K562 (cell line): ENCODE results near the gene ADD1. TPM values are rescaled to one million over a fixed set of nuclear protein-coding genes. Genes with fewer than 3 reads are reported as not detected.

Source experiments
- ATAC-seq: fragments of 200-7000 bp; cut with Tn5 transposase; 3 replicates; pipeline ENCODE4 v1.9.1; 2020; ENCODE audit warnings: moderate library complexity
- BruUV-seq: library from RNA; stranded (reverse); fragments of 400-500 nt; replicated peaks from 2 replicates; lab custom pipeline; 2021; lab: Mats Ljungman, UMichigan
- CTCF ChIA-PET: fragments of 300-600 bp; formaldehyde crosslinking; extraction: SDS; loops from one replicate; lab custom pipeline; 2021; ENCODE audit warnings: low intra/inter-chr PET ratio; lab: Yijun Ruan, JAX
- POLR2A ChIA-PET: fragments of 300-600, 350-650 bp; sonication (Branson Sonifier 250); formaldehyde crosslinking; extraction: SDS; loops from one replicate; lab custom pipeline; 2021; ENCODE audit warnings: antibody characterized with exemption, inconsistent platforms; lab: Yijun Ruan, JAX
- DNase-seq, 4 experiments: peaks; one replicate each; pipeline versions ENCODE4 v3.0.0 to v3.0.0-alpha.2; 2011 to 2018; ENCODE audit warnings: low spot score in 3 of 4, mixed read lengths in 3 of 4; ENCODE audit errors: extremely low read depth in 1 of 4
- FAIRE-seq: peaks from 2 replicates; lab custom pipeline; 2011; peaks lifted over from hg19 to GRCh38; lab: Jason Lieb, UNC
- H2AFZ ChIP-seq: 2 replicates; pipeline ENCODE4 v1.6.0; 2011; ENCODE audit warnings: low read depth, low read length, control low read depth, inconsistent platforms
- H3K27ac ChIP-seq: fragments of 200-600 bp; 3 replicates; pipeline ENCODE4 v1.8.0; 2011; ENCODE audit warnings: low read depth, mild to moderate bottlenecking, control low read depth, inconsistent platforms, low read length, moderate library complexity, mixed read lengths; ENCODE audit errors: extremely low read depth
- H3K27me3 ChIP-seq, 2 experiments: fragments of 300-600 bp in 1 of 2; 2 replicates in 1 of 2; 3 replicates in 1 of 2; pipeline versions ENCODE4 v1.6.0 to v1.8.0; 2011; ENCODE audit warnings: inconsistent platforms in 2 of 2, low read length in 2 of 2, mild to moderate bottlenecking in 1 of 2, mixed read lengths in 1 of 2, moderate library complexity in 1 of 2; ENCODE audit not compliant: control insufficient read depth in 2 of 2, insufficient read depth in 2 of 2
- H3K36me3 ChIP-seq: fragments of 300-600 bp; 3 replicates; pipeline ENCODE4 v1.8.0; 2011; ENCODE audit warnings: mild to moderate bottlenecking, low read length, inconsistent platforms; ENCODE audit not compliant: control insufficient read depth, insufficient read depth
- H3K4me1 ChIP-seq, 2 experiments: fragments of 200-600 bp in 1 of 2; replicated peaks in 1 of 2; 2 replicates in 1 of 2; 3 replicates in 1 of 2; pipeline versions ENCODE4 v1.5.1 to v1.8.0; 2011; ENCODE audit warnings: inconsistent platforms in 2 of 2, low read length in 2 of 2, mild to moderate bottlenecking in 1 of 2, mixed read lengths in 1 of 2, moderate library complexity in 1 of 2; ENCODE audit not compliant: control insufficient read depth in 2 of 2, insufficient read depth in 2 of 2
- H3K4me2 ChIP-seq: 2 replicates; pipeline ENCODE4 v1.6.1; 2011; ENCODE audit warnings: low read length, control low read depth, inconsistent platforms, mixed read lengths; ENCODE audit not compliant: insufficient read depth
- H3K4me3 ChIP-seq: fragments of 200-600 bp; sonication (generic), shearing (Covaris generic); 2 replicates; pipeline ENCODE4 v1.5.1; 2016; ENCODE audit warnings: control low read depth, inconsistent platforms
- H3K79me2 ChIP-seq: fragments of 200-600 bp; 3 replicates; pipeline ENCODE4 v1.8.0; 2011; ENCODE audit warnings: low read length, inconsistent platforms; ENCODE audit not compliant: control insufficient read depth, insufficient read depth
- H3K9ac ChIP-seq, 2 experiments: 2 replicates each; pipeline versions ENCODE4 v1.6.0 to v1.6.1; 2011; ENCODE audit warnings: low read depth in 2 of 2, low read length in 2 of 2, control low read depth in 1 of 2, inconsistent platforms in 1 of 2, mild to moderate bottlenecking in 1 of 2, mixed read lengths in 1 of 2; ENCODE audit not compliant: insufficient read depth in 1 of 2
- H3K9me1 ChIP-seq: one replicate; pipeline ENCODE4 v1.6.0; 2011; ENCODE audit warnings: inconsistent platforms, mild to moderate bottlenecking, low read length, moderate library complexity; ENCODE audit not compliant: control insufficient read depth, insufficient read depth
- H3K9me3 ChIP-seq: replicated peaks from 2 replicates; pipeline ENCODE4 v1.5.1; 2011; ENCODE audit warnings: low read depth, low read length, inconsistent platforms; ENCODE audit not compliant: control insufficient read depth, insufficient read depth
- H4K20me1 ChIP-seq: replicated peaks from 2 replicates; pipeline ENCODE4 v1.6.1; 2011; ENCODE audit warnings: low read length, inconsistent platforms, mixed read lengths; ENCODE audit not compliant: control insufficient read depth, insufficient read depth
- CHCHD3 ChIP-seq: fragments of 250-450 bp; sonication (Bioruptor Pico); IDR thresholded peaks from 2 replicates; pipeline ENCODE4 v2.1.2; 2022; ENCODE audit warnings: mild to moderate bottlenecking
- EWSR1 ChIP-seq: fragments of 450-650 bp; IDR thresholded peaks from 2 replicates; pipeline ENCODE4 v1.6.1; 2018; ENCODE audit warnings: borderline replicate concordance, mild to moderate bottlenecking, low read depth, moderate library complexity; ENCODE audit not compliant: partially characterized antibody
- FOXA1 ChIP-seq: fragments of 450-650 bp; IDR thresholded peaks from 2 replicates; pipeline ENCODE4 v1.6.1; 2016; ENCODE audit warnings: mild to moderate bottlenecking, borderline replicate concordance
- IFI16 ChIP-seq: fragments of 250-450 bp; sonication (Bioruptor Pico); IDR thresholded peaks from 2 replicates; pipeline ENCODE4 v2.1.2; 2022; ENCODE audit warnings: mild to moderate bottlenecking, inconsistent platforms
- POLR2AphosphoS5 ChIP-seq: IDR thresholded peaks from 2 replicates; pipeline ENCODE4 v1.6.1; 2011; ENCODE audit warnings: mild to moderate bottlenecking, low read depth, low read length, moderate library complexity; ENCODE audit not compliant: control insufficient read depth, insufficient read depth
- POLR2G ChIP-seq: fragments of 200-400 bp; formaldehyde crosslinking; IDR thresholded peaks from 2 replicates; pipeline ENCODE4 v1.6.1; 2017; ENCODE audit warnings: low read depth, mild to moderate bottlenecking, antibody characterized with exemption, low read length, moderate library complexity
- SMAD3 ChIP-seq: fragments of 450-650 bp; formaldehyde crosslinking; conservative IDR thresholded peaks from 2 replicates; pipeline ENCODE4 v1.4.0; 2020; ENCODE audit warnings: mild to moderate bottlenecking
- SRSF3 ChIP-seq: fragments of 200-400 bp; formaldehyde crosslinking; IDR thresholded peaks from 2 replicates; pipeline ENCODE4 v1.6.1; 2016; ENCODE audit warnings: mild to moderate bottlenecking, low read length, moderate library complexity; ENCODE audit not compliant: insufficient read depth
- SUPT5H ChIP-seq: fragments of 450-650 bp; IDR thresholded peaks from 2 replicates; pipeline ENCODE4 v1.6.1; 2016
- ZNF518B ChIP-seq: fragments of 250-450 bp; sonication (Bioruptor Pico); IDR thresholded peaks from 2 replicates; pipeline ENCODE4 v1.5.0; 2021; ENCODE audit warnings: mild to moderate bottlenecking, moderate library complexity
- ZNF785 ChIP-seq: fragments of 250-450 bp; sonication (Bioruptor Pico); IDR thresholded peaks from 2 replicates; pipeline ENCODE4 v1.4.0; 2020; ENCODE audit warnings: mild to moderate bottlenecking
- WGBS: fragments of 100-300 bp; shearing (Covaris generic); methylation state at CpG from one replicate; pipeline ENCODE4 v1.1.6; 2016; ENCODE audit warnings: low coverage, mixed read lengths; ENCODE audit not compliant: insufficient coverage; ENCODE audit errors: missing lambda C conversion rate; 5-methylcytosine and 5-hydroxymethylcytosine counted together
- in situ Hi-C: fragments of 300-500 bp; cut with MboI; formaldehyde crosslinking; loops from 4 replicates; pipeline ENCODE4 v1.15.0; 2018; ENCODE audit warnings: inconsistent platforms, mixed read lengths
- intact Hi-C: fragments of 100-400 bp; cut with micrococcal nuclease; formaldehyde crosslinking; loops from 2 replicates; pipeline ENCODE4 v1.14.2; 2022
- polyA plus RNA-seq, 8 experiments: library from polyadenylated mRNA; depleted of rRNA in 4 of 8; stranded (reverse) in 5 of 8; unstranded in 3 of 8; fragments of >200 nt; fragmentation: Nextera tagmentation in 2 of 8; fragmentation: Illumina TruSeq in 1 of 8; extraction: Ambion mirVana in 2 of 8; extraction: Trizol in 1 of 8; gene quantifications; 2 replicates each; pipeline versions ENCODE4 v1.2.1 to v1.2.3, GENCODE V29; 2011 to 2014; ENCODE audit warnings: inconsistent platforms in 1 of 8, missing spikeins in 1 of 8
- total RNA-seq, 7 experiments: library from RNA; depleted of rRNA in 6 of 7; stranded (reverse); fragments of >200 nt in 6 of 7; fragmentation: Illumina TruSeq in 2 of 7; extraction: Trizol in 2 of 7; gene quantifications; 2 replicates each; pipeline versions ENCODE4 v1.2.1 to v1.2.3, GENCODE V29; 2011 to 2021; ENCODE audit warnings: low replicate concordance in 1 of 7

ADD1 gene
- total and polyA plus RNA-seq, 9 of the 15 experiments (the other 6 are each of a cell fraction or from before 2014, with no cell fraction given): 17.5 to 153 (median 74.0) TPM

- DNase-seq: no peak
- peak overlapping the region in 1 of 2 experiments; percentile 52; a peak in 2 of 4 replicates for H3K9ac ChIP-seq
These were observed 98.4 kb downstream of the ADD1 start for GRCh38 chr4:2942037-2942531.

GRCh38 chr4:2942532-2943363 is 99.1 kb downstream of the ADD1 start:
- Histone ChIP-seq H2AFZ (no peak overlapping the region), H3K4me1 (peaks cover 0 to 12% of the 10 kb centered on the region in 2 experiments; a peak in 1 of 5 replicates), H4K20me1 (no peaks in the 10 kb centered on the region; the same call in 1 of the 2 replicates), H3K4me3 (no peak overlapping the region), H3K36me3 (peaks cover 96% of the 10 kb centered on the region), H3K9me3 (no peaks in the 10 kb centered on the region), H3K9ac (peak overlapping the region in 1 of 2 experiments; percentile 52; a peak in 2 of 4 replicates), H3K9me1 (no peaks in the 10 kb centered on the region), H3K27ac (no peak overlapping the region), H3K79me2 (no peaks in the 10 kb centered on the region), H3K27me3 (no peaks in the 10 kb centered on the region), H3K4me2 (no peak overlapping the region)
- 89% methylated on average over 27 of the region's 31 CpGs for WGBS
- ChIA-PET CTCF (no interaction called here), POLR2A (interaction anchor here (1.9 kb wide), 1 partner anchor 10 kb away, joined by 5 read pairs; no protein-coding TSS in a partner anchor)
- ATAC-seq: no peak
- no peak for FAIRE-seq
- no peak for DNase-seq
- in situ Hi-C loops (no loop called here), intact Hi-C loops (no loop called here)
- BruUV-seq: no TSS peak
- TF ChIP-seq SUPT5H: peak; percentile 63
- no peak for TF ChIP-seq ZNF785 (CRISPR knock-in tag)
- no peak for TF ChIP-seq EWSR1
- no peak for TF ChIP-seq ZNF518B
- TF ChIP-seq SRSF3: no peak
- no peak for TF ChIP-seq IFI16 (CRISPR knock-in tag)
- no peak for TF ChIP-seq SMAD3 (CRISPR knock-in tag)
- peak; percentile 16 for TF ChIP-seq POLR2AphosphoS5
- TF ChIP-seq POLR2G: peak; percentile 70
- TF ChIP-seq CHCHD3 (CRISPR knock-in tag): no peak

More at GRCh38 chr4:2942037-2942531, 98.4 kb downstream of the ADD1 start:
- POLR2A ChIA-PET: no interaction called here
- CTCF ChIA-PET: no interaction called here
- Histone ChIP-seq H2AFZ (no peak overlapping the region), H4K20me1 (peaks cover 6% of the 10 kb centered on the region; the same call in 1 of the 2 replicates), H3K4me1 (peaks cover under 1 to 17% of the 10 kb centered on the region in 2 experiments; a peak in 3 of 5 replicates), H3K4me3 (no peak overlapping the region), H3K4me2 (no peak overlapping the region), H3K79me2 (no peaks in the 10 kb centered on the region), H3K27me3 (no peaks in the 10 kb centered on the region), H3K9me1 (no peaks in the 10 kb centered on the region), H3K9me3 (no peaks in the 10 kb centered on the region), H3K27ac (no peak overlapping the region), H3K36me3 (peaks cover 96% of the 10 kb centered on the region)
- 95% methylated on average over 18 of the region's 21 CpGs for WGBS
- BruUV-seq: no TSS peak
- no peak for ATAC-seq
- intact Hi-C loops: no loop called here
- TF ChIP-seq POLR2G (peak; percentile 10; the same call in 1 of the 2 replicates), FOXA1 (no peak)
- FAIRE-seq: no peak
- in situ Hi-C loops: no loop called here
